Neural progenitor cell (in vitro differentiated cells): Measurements from ENCODE around the gene SPRR3. TPM values are rescaled to one million over a fixed set of nuclear protein-coding genes. Genes with fewer than 3 reads are reported as not detected.

ENCODE experiments used
- DNase-seq: peaks from one replicate; pipeline ENCODE4 v3.0.0-alpha.2; 2016; ENCODE audit warnings: low spot score
- H2AFZ ChIP-seq: fragments of 200-600 bp; sonication (generic); replicated peaks from 2 replicates; pipeline ENCODE4 v1.6.1; 2016; ENCODE audit warnings: antibody characterized with exemption
- H3F3A ChIP-seq: fragments of 200-600 bp; sonication (generic); 2 replicates; pipeline ENCODE4 v1.6.1; 2016; ENCODE audit warnings: antibody characterized with exemption, low read depth
- H3K27ac ChIP-seq: fragments of 200-600 bp; sonication (generic); 2 replicates; pipeline ENCODE4 v1.5.1; 2016; ENCODE audit warnings: mild to moderate bottlenecking
- H3K27me3 ChIP-seq: fragments of 200-600 bp; sonication (generic); 2 replicates; pipeline ENCODE4 v1.6.1; 2016; ENCODE audit warnings: mild to moderate bottlenecking, moderate library complexity
- H3K36me3 ChIP-seq: fragments of 200-600 bp; sonication (generic); 2 replicates; pipeline ENCODE4 v1.5.1; 2016
- H3K4me1 ChIP-seq: fragments of 200-600 bp; sonication (generic); 2 replicates; pipeline ENCODE4 v1.6.1; 2016; ENCODE audit warnings: mixed run types
- H3K4me2 ChIP-seq: fragments of 200-600 bp; sonication (generic); 2 replicates; pipeline ENCODE4 v1.6.1; 2016
- H3K4me3 ChIP-seq: fragments of 200-600 bp; sonication (generic); 2 replicates; pipeline ENCODE4 v1.5.1; 2016
- H3K79me2 ChIP-seq: fragments of 200-600 bp; sonication (generic); 2 replicates; pipeline ENCODE4 v1.6.1; 2016; ENCODE audit warnings: low read depth
- H3K9ac ChIP-seq: fragments of 200-600 bp; sonication (generic); 2 replicates; pipeline ENCODE4 v1.6.1; 2016
- H3K9me3 ChIP-seq: fragments of 200-600 bp; sonication (generic); 2 replicates; pipeline ENCODE4 v1.5.1; 2016; ENCODE audit warnings: low read depth
- H4K20me1 ChIP-seq: fragments of 200-600 bp; sonication (generic); 2 replicates; pipeline ENCODE4 v1.6.1; 2016; ENCODE audit warnings: low read depth
- H3K27ac Mint-ChIP-seq: 3 replicates; pipeline ENCODE4 v1.8.0; 2021; ENCODE audit warnings: mixed read lengths
- H3K27me3 Mint-ChIP-seq: 2 replicates; pipeline ENCODE4 v1.8.0; 2022; ENCODE audit warnings: low read depth, mild to moderate bottlenecking, inconsistent platforms, moderate library complexity, mixed read lengths; ENCODE audit not compliant: insufficient read depth
- H3K36me3 Mint-ChIP-seq: 3 replicates; pipeline ENCODE4 v1.8.0; 2021; ENCODE audit warnings: mixed read lengths
- H3K4me1 Mint-ChIP-seq: 3 replicates; pipeline ENCODE4 v1.8.0; 2021; ENCODE audit warnings: mixed read lengths
- H3K4me3 Mint-ChIP-seq: 3 replicates; pipeline ENCODE4 v1.8.0; 2021; ENCODE audit warnings: mild to moderate bottlenecking, moderate library complexity, mixed read lengths
- H3K9me3 Mint-ChIP-seq: 3 replicates; pipeline ENCODE4 v1.8.0; 2020; ENCODE audit warnings: mixed read lengths
- CTCF ChIP-seq: fragments of 200-600 bp; sonication (generic); IDR thresholded peaks from 2 replicates; pipeline ENCODE4 v1.5.1; 2017; ENCODE audit warnings: antibody characterized with exemption, mild to moderate bottlenecking
- EZH2 ChIP-seq: fragments of 200-600 bp; sonication (generic); IDR thresholded peaks from 2 replicates; pipeline ENCODE4 v1.6.1; 2017; ENCODE audit warnings: antibody characterized with exemption, mild to moderate bottlenecking, moderate library complexity
- EZH2phosphoT487 ChIP-seq: fragments of 200-600 bp; sonication (generic); IDR thresholded peaks from 2 replicates; pipeline ENCODE4 v1.6.1; 2017; ENCODE audit warnings: antibody characterized with exemption
- total RNA-seq: library from RNA; depleted of rRNA; stranded (reverse); fragments of >200 nt; gene quantifications from 2 replicates; pipeline ENCODE4 v1.2.3, GENCODE V29; 2015; ENCODE audit warnings: low replicate concordance

SPRR3 gene
- total RNA-seq, 1 donor from 2014 or later, result not detected

DNA sequence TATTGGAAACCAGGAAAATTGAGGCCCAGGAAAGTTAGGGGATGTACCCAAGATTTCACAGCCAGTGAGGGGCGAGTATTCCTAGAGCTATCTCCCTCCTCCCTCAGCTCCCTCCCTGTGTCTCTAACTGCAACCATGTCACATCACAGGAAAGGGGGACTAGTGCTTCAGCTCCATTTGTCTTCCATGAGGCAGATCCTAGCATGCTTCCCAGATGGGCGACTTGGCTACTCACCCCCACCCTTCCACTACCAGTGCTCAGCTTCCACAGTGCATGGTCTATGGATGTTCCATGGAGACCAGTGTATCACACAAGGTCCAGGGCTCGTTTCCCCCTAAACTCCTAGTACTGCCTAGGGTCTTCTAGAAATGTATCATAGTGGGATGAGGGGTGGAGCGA, 35.7 kb upstream of the SPRR3 start:
- H3K27me3 Mint-ChIP-seq, result peaks cover 2% of the 10 kb centered on the region
- no peak overlapping the region for H3K27ac ChIP-seq
- H4K20me1 ChIP-seq, result no peaks in the 10 kb centered on the region
- no peak overlapping the region for H2AFZ ChIP-seq
- H3K79me2 ChIP-seq, result no peaks in the 10 kb centered on the region
- H3K4me2 ChIP-seq, result no peak overlapping the region
- no peak for TF ChIP-seq CTCF
- TF ChIP-seq EZH2phosphoT487, result no peak
- TF ChIP-seq EZH2, result no peak
- DNase-seq, result no peak
- no peaks in the 10 kb centered on the region for H3K4me1 Mint-ChIP-seq
- no peak overlapping the region for H3K4me3 ChIP-seq
- no peaks in the 10 kb centered on the region for H3F3A ChIP-seq
- no peaks in the 10 kb centered on the region for H3K4me1 ChIP-seq
- no peak overlapping the region for H3K4me3 Mint-ChIP-seq
- H3K27ac Mint-ChIP-seq, result no peak overlapping the region
- H3K36me3 Mint-ChIP-seq, result no peaks in the 10 kb centered on the region
- H3K9me3 ChIP-seq, result no peaks in the 10 kb centered on the region
- peaks cover 2% of the 10 kb centered on the region for H3K9me3 Mint-ChIP-seq
- no peak overlapping the region for H3K9ac ChIP-seq
- H3K36me3 ChIP-seq, result no peaks in the 10 kb centered on the region
- no peaks in the 10 kb centered on the region for H3K27me3 ChIP-seq

DNA sequence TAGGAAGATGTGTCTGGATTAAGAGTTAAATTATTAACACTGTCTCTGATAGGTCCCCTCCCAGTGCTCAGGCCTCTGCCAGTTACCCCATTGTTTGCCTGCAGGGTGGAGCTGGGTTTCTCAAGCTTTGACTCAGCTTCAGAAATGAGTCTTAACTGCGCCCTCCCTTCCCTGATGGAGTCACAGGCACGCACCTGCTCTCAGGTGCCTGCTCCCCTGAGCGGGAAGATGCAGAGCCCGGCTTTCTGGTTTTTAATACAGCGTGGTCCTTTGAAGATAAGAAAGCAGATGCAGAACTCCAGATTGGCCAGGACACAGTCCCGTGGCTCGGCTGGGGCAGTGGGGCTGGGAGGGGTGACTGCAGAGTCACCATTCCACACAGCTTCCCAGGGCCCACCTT, 34.3 kb upstream of the SPRR3 start:
- no peak overlapping the region for H3K4me3 ChIP-seq
- no peaks in the 10 kb centered on the region for H3K4me1 ChIP-seq
- Mint-ChIP-seq H3K36me3 (no peaks in the 10 kb centered on the region), H3K9me3 (peaks cover 2% of the 10 kb centered on the region), H3K4me3 (no peak overlapping the region), H3K27me3 (peaks cover 5% of the 10 kb centered on the region), H3K4me1 (no peaks in the 10 kb centered on the region), H3K27ac (no peak overlapping the region)
- no peak overlapping the region for H3K27ac ChIP-seq
- TF ChIP-seq EZH2phosphoT487, result no peak
- TF ChIP-seq CTCF, result no peak
- TF ChIP-seq EZH2, result no peak
- no peak for DNase-seq
- H2AFZ ChIP-seq, result no peak overlapping the region
- H3F3A ChIP-seq, result no peaks in the 10 kb centered on the region
- no peak overlapping the region for H3K4me2 ChIP-seq
- no peaks in the 10 kb centered on the region for H3K79me2 ChIP-seq
- no peak overlapping the region for H3K9ac ChIP-seq
- H3K27me3 ChIP-seq, result no peaks in the 10 kb centered on the region
- no peaks in the 10 kb centered on the region for H4K20me1 ChIP-seq
- H3K36me3 ChIP-seq, result no peaks in the 10 kb centered on the region
- no peaks in the 10 kb centered on the region for H3K9me3 ChIP-seq

GRCh38 chr1:152968248-152968647, 33.3 kb upstream of the SPRR3 start:
- Histone ChIP-seq H3K79me2 (no peaks in the 10 kb centered on the region), H3K4me1 (no peaks in the 10 kb centered on the region), H3K27ac (no peak overlapping the region), H3F3A (no peaks in the 10 kb centered on the region), H3K4me3 (no peak overlapping the region), H3K27me3 (no peaks in the 10 kb centered on the region), H3K4me2 (no peak overlapping the region), H4K20me1 (no peaks in the 10 kb centered on the region), H3K9me3 (no peaks in the 10 kb centered on the region), H2AFZ (no peak overlapping the region), H3K36me3 (no peaks in the 10 kb centered on the region), H3K9ac (no peak overlapping the region)
- Mint-ChIP-seq H3K27ac (no peak overlapping the region), H3K27me3 (peaks cover 5% of the 10 kb centered on the region), H3K36me3 (no peaks in the 10 kb centered on the region), H3K4me1 (no peaks in the 10 kb centered on the region), H3K9me3 (peaks cover 2% of the 10 kb centered on the region), H3K4me3 (no peak overlapping the region)
- DNase-seq, result no peak
- TF ChIP-seq EZH2phosphoT487 (no peak), EZH2 (no peak), CTCF (no peak)

- Histone ChIP-seq H3K9me3 (no peaks in the 10 kb centered on the region), H3F3A (no peaks in the 10 kb centered on the region), H2AFZ (no peak overlapping the region), H3K27me3 (no peaks in the 10 kb centered on the region), H3K36me3 (no peaks in the 10 kb centered on the region), H4K20me1 (no peaks in the 10 kb centered on the region), H3K4me1 (no peaks in the 10 kb centered on the region), H3K4me3 (no peak overlapping the region), H3K27ac (no peak overlapping the region), H3K79me2 (no peaks in the 10 kb centered on the region), H3K9ac (no peak overlapping the region), H3K4me2 (no peak overlapping the region)
- H3K4me3 Mint-ChIP-seq, result no peak overlapping the region
- TF ChIP-seq CTCF (no peak), EZH2 (no peak), EZH2phosphoT487 (no peak)
- no peak for DNase-seq
- H3K9me3 Mint-ChIP-seq, result peaks cover 2% of the 10 kb centered on the region
- H3K27ac Mint-ChIP-seq, result no peak overlapping the region
- H3K27me3 Mint-ChIP-seq, result peaks cover 5% of the 10 kb centered on the region
- H3K4me1 Mint-ChIP-seq, result no peaks in the 10 kb centered on the region
- no peaks in the 10 kb centered on the region for H3K36me3 Mint-ChIP-seq
Observed at GRCh38 chr1:152969036-152969435, 32.5 kb upstream of the SPRR3 start.
